Stomach (tissue), 9 donors: ENCODE results near the gene GPR37L1. TPM values are rescaled to one million over a fixed set of nuclear protein-coding genes. Genes with fewer than 3 reads are reported as not detected.

Experiments
- DNase-seq, 2 donors: peaks; one replicate each; pipeline versions ENCODE4 v3.0.0 to v3.0.0-alpha.2; 2013 to 2019
- H3K27ac ChIP-seq, 5 donors: fragments of 200-600 bp in 4 of 5; sonication (generic) in 4 of 5; one replicate each; pipeline ENCODE4 v1.5.1; 2013 to 2019; ENCODE audit warnings: mild to moderate bottlenecking in 1 of 5, moderate library complexity in 1 of 5
- H3K27me3 ChIP-seq, 3 donors: fragments of 200-600 bp; sonication (generic); one replicate each; pipeline ENCODE4 v1.5.1; 2017 to 2019; ENCODE audit warnings: mixed run types in 1 of 3
- H3K36me3 ChIP-seq, 4 donors: fragments of 200-600 bp; sonication (generic); 1 replicate in 3 of 4; 2 replicates in 1 of 4; pipeline ENCODE4 v1.5.1; 2016 to 2019
- H3K4me1 ChIP-seq, 4 donors: fragments of 200-600 bp; sonication (generic); one replicate each; pipeline ENCODE4 v1.5.1; 2016 to 2019
- H3K4me3 ChIP-seq, 4 donors: fragments of 200-600 bp; sonication (generic) in 3 of 4; one replicate each; pipeline ENCODE4 v1.5.1; 2016 to 2019; ENCODE audit warnings: mild to moderate bottlenecking in 1 of 4
- H3K9me3 ChIP-seq, 4 donors: fragments of 200-600 bp; sonication (generic); one replicate each; pipeline ENCODE4 v1.5.1; 2016 to 2019
- EP300 ChIP-seq: sonication (generic); formaldehyde crosslinking; IDR thresholded peaks from one replicate; pipeline ENCODE4 v1.6.1; 2017; ENCODE audit warnings: antibody characterized with exemption
- POLR2A ChIP-seq, 4 donors: fragments of 450-650 bp; IDR thresholded peaks; one replicate each; pipeline ENCODE4 v1.6.1; 2016; ENCODE audit warnings: antibody characterized with exemption in 4 of 4, control low read depth in 2 of 4, mild to moderate bottlenecking in 1 of 4, moderate library complexity in 1 of 4
- POLR2AphosphoS5 ChIP-seq, 3 donors: sonication (generic); formaldehyde crosslinking; IDR thresholded peaks; one replicate each; pipeline ENCODE4 v1.6.1; 2016; ENCODE audit warnings: antibody characterized with exemption in 3 of 3
- WGBS, 5 donors: extraction: QIAGEN DNeasy Blood & Tissue Kit in 3 of 5; methylation state at CpG; one replicate each; pipeline versions ENCODE4 v1.1.5 to v1.1.7; 2013 to 2018; 5-methylcytosine and 5-hydroxymethylcytosine counted together
- intact Hi-C: fragments of 100-400 bp; cut with DNase I; formaldehyde crosslinking; loops from one replicate; pipeline ENCODE4 v1.15.1; 2023; ENCODE audit warnings: low total_unique reads
- polyA plus RNA-seq, 3 donors: library from polyadenylated mRNA; stranded (reverse); fragments of 200-250 nt; gene quantifications; one replicate each; pipeline ENCODE4 v1.2.3, GENCODE V29; 2013
- total RNA-seq, 5 donors: library from RNA; depleted of rRNA; stranded (reverse); fragments of >200 nt; gene quantifications; one replicate each; pipeline versions ENCODE4 v1.1.0 to v1.2.3, GENCODE V29; 2014 to 2016
- TF ChIP-seq, protein P1 (sequence below), 7 experiments: fragments of 450-650 bp in 4 of 7; fragments of 200-600 bp in 3 of 7; sonication (generic) in 3 of 7; IDR thresholded peaks; one replicate each; pipeline ENCODE4 v1.5.1; 2016 to 2019; ENCODE audit warnings: antibody characterized with exemption in 7 of 7, control low read depth in 2 of 7, mild to moderate bottlenecking in 1 of 7
- donor health status: healthy with polysubstance abuse.
- donor health status: Bipolar disorder and iron deficiency.
- donor health status: healthy.

The GPR37L1 gene
- total and polyA plus RNA-seq, 8 donors, result under 0.01 to 2.0 (median 0.18) TPM; not detected in 3

GRCh38 chr1:202168861-202169260 lies 46.1 kb downstream of the GPR37L1 start:
- intact Hi-C loops, result no loop called here
- no peak overlapping the region for H3K4me3 ChIP-seq
- H3K27ac ChIP-seq, result no peak overlapping the region
- 83 to 97% (median 93%) methylated on average over 6 to 7 of the region's 7 CpGs for WGBS, 5 donors
- DNase-seq, result no peak
- peaks cover 0 to 11% (median 0%) of the 10 kb centered on the region in 3 donors for H3K27me3 ChIP-seq
- peaks cover 0 to 21% (median 11%) of the 10 kb centered on the region in 4 donors for H3K4me1 ChIP-seq
- H3K9me3 ChIP-seq, result no peaks in the 10 kb centered on the region
- TF ChIP-seq POLR2AphosphoS5 (IDR thresholded peaks at IDR 0.05) (no peak), EP300 (no peak), POLR2A (IDR thresholded peaks at IDR 0.05) (no peak)
- TF ChIP-seq, protein P1, sequence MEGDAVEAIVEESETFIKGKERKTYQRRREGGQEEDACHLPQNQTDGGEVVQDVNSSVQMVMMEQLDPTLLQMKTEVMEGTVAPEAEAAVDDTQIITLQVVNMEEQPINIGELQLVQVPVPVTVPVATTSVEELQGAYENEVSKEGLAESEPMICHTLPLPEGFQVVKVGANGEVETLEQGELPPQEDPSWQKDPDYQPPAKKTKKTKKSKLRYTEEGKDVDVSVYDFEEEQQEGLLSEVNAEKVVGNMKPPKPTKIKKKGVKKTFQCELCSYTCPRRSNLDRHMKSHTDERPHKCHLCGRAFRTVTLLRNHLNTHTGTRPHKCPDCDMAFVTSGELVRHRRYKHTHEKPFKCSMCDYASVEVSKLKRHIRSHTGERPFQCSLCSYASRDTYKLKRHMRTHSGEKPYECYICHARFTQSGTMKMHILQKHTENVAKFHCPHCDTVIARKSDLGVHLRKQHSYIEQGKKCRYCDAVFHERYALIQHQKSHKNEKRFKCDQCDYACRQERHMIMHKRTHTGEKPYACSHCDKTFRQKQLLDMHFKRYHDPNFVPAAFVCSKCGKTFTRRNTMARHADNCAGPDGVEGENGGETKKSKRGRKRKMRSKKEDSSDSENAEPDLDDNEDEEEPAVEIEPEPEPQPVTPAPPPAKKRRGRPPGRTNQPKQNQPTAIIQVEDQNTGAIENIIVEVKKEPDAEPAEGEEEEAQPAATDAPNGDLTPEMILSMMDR (IDR thresholded peaks at IDR 0.05), result no peak
- H3K36me3 ChIP-seq, result no peaks in the 10 kb centered on the region

GRCh38 chr1:202170726-202171125 lies 48.0 kb downstream of the GPR37L1 start:
- no peaks in the 10 kb centered on the region for H3K36me3 ChIP-seq
- DNase-seq, result no peak
- no peak overlapping the region for H3K27ac ChIP-seq
- peaks cover 0 to 12% (median 8%) of the 10 kb centered on the region in 4 donors for H3K4me1 ChIP-seq
- 72 to 81% (median 80%) methylated on average over 6 of the region's 6 CpGs for WGBS, 5 donors
- intact Hi-C loops, result no loop called here
- H3K4me3 ChIP-seq, result no peak overlapping the region
- TF ChIP-seq, protein P1 (IDR thresholded peaks at IDR 0.05), result no peak
- TF ChIP-seq POLR2A (IDR thresholded peaks at IDR 0.05) (no peak), EP300 (no peak), POLR2AphosphoS5 (IDR thresholded peaks at IDR 0.05) (no peak)
- peaks cover 0 to 11% (median 0%) of the 10 kb centered on the region in 3 donors for H3K27me3 ChIP-seq
- no peaks in the 10 kb centered on the region for H3K9me3 ChIP-seq

DNA sequence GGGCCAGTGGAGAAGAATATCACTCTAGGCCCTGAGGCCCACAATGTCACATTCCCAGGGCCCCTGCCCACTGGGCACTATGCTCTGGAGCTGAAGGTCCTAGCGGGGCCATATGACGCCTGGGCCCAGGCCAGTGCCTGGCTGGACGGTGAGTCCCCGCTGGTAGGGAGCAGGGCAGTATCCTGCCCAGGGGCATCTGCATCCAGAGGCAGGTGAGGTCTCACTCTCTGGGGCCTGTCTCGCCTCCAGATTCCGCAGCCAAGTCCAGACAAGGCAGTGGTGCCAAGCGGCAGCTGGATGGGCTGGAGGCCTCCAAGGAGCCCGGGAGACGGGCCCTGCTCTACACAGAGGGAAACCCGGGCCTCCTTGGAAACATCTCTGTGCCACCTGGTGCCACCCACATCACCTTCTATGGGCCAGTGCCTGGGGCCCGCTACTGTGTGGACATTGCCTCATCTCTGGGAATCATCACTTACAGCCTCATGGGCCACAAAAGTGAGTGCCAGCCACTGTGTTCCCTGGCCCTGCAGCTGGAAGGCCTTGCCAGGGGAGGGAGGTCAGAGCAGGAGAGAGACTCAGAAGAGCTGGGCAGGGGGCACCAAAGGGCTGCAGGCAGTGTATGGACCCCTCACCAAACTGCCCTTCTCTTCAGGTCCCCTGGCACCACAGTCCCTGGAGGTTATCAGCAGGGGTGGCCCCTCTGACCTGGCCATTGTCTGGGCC lies 48.7 kb downstream of the GPR37L1 start:
- Histone ChIP-seq H3K4me3 (no peak overlapping the region), H3K27ac (no peak overlapping the region), H3K27me3 (peaks cover 0 to 11% (median 0%) of the 10 kb centered on the region in 3 donors), H3K9me3 (no peaks in the 10 kb centered on the region), H3K4me1 (peaks cover 0 to 12% (median 8%) of the 10 kb centered on the region in 4 donors), H3K36me3 (no peaks in the 10 kb centered on the region)
- intact Hi-C loops, result no loop called here
- WGBS, 5 donors, result 92 to 98% (median 97%) methylated on average over 10 to 11 of the region's 11 CpGs
- no peak for DNase-seq
- TF ChIP-seq EP300 (no peak), POLR2AphosphoS5 (IDR thresholded peaks at IDR 0.05) (no peak), POLR2A (IDR thresholded peaks at IDR 0.05) (no peak)
- TF ChIP-seq, protein P1 (IDR thresholded peaks at IDR 0.05), result no peak

- WGBS, 5 donors, result 80 to 91% (median 83%) methylated on average over 5 of the region's 5 CpGs
- TF ChIP-seq, protein P1 (IDR thresholded peaks at IDR 0.05), result no peak
- TF ChIP-seq EP300 (no peak), POLR2A (IDR thresholded peaks at IDR 0.05) (no peak), POLR2AphosphoS5 (IDR thresholded peaks at IDR 0.05) (no peak)
- no peaks in the 10 kb centered on the region for H3K9me3 ChIP-seq
- no peaks in the 10 kb centered on the region for H3K36me3 ChIP-seq
- H3K4me1 ChIP-seq, result peaks cover 0 to 12% (median 8%) of the 10 kb centered on the region in 4 donors
- no peak for DNase-seq
- peaks cover 0 to 11% (median 0%) of the 10 kb centered on the region in 3 donors for H3K27me3 ChIP-seq
- intact Hi-C loops, result no loop called here
- H3K4me3 ChIP-seq, result no peak overlapping the region
- H3K27ac ChIP-seq, result no peak overlapping the region
These were observed 49.3 kb downstream of the GPR37L1 start for GRCh38 chr1:202172015-202172355.
